Adrenal gland (tissue), 12 donors: Measurements from ENCODE around the gene TMEM140. TPM values are rescaled to one million over a fixed set of nuclear protein-coding genes. Genes with fewer than 3 reads are reported as not detected.

Experiments
- DNase-seq, 7 donors: peaks; one replicate each; pipeline ENCODE4 v3.0.0-alpha.2; 2019 to 2020
- H3K27ac ChIP-seq, 5 donors: fragments of 200-600 bp; sonication (generic) in 4 of 5; 1 replicate in 3 of 5; 2 replicates in 2 of 5; pipeline versions ENCODE4 v1.5.1 to v1.8.0; 2016 to 2020; ENCODE audit warnings: mild to moderate bottlenecking in 1 of 5
- H3K27me3 ChIP-seq: fragments of 200-600 bp; 2 replicates; pipeline ENCODE4 v1.8.0; 2021
- H3K36me3 ChIP-seq, 2 donors: fragments of 200-600 bp; replicated peaks in 1 of 2; 1 replicate in 1 of 2; 2 replicates in 1 of 2; pipeline versions ENCODE4 v1.5.1 to v1.8.0; 2018 to 2022
- H3K4me1 ChIP-seq, 2 donors: fragments of 200-600 bp; replicated peaks in 1 of 2; 1 replicate in 1 of 2; 2 replicates in 1 of 2; pipeline versions ENCODE4 v1.5.1 to v1.8.0; 2018 to 2021
- H3K4me3 ChIP-seq, 4 donors: fragments of 200-600 bp; sonication (generic) in 3 of 4; one replicate each; pipeline ENCODE4 v1.5.1; 2016 to 2018
- H3K9me3 ChIP-seq, 3 donors: fragments of 200-600 bp; sonication (generic) in 1 of 3; replicated peaks in 1 of 3; 1 replicate in 2 of 3; 2 replicates in 1 of 3; pipeline versions ENCODE4 v1.5.1 to v1.8.0; 2016 to 2021
- POLR2A ChIP-seq, 2 donors: fragments of 450-650 bp; IDR thresholded peaks; one replicate each; pipeline ENCODE4 v1.6.1; 2017; ENCODE audit warnings: antibody characterized with exemption in 2 of 2, mild to moderate bottlenecking in 2 of 2, moderate library complexity in 1 of 2
- WGBS, 4 donors: extraction: QIAGEN DNeasy Blood & Tissue Kit in 2 of 4; methylation state at CpG; one replicate each; pipeline versions ENCODE4 v1.1.5 to v1.1.7; 2013 to 2017; 5-methylcytosine and 5-hydroxymethylcytosine counted together
- intact Hi-C, 2 donors: fragments of 100-400 bp; cut with DNase I; formaldehyde crosslinking; loops; one replicate each; pipeline versions ENCODE4 v1.14.1 to v1.15.0; 2022 to 2023
- polyA plus RNA-seq, 3 donors: library from polyadenylated mRNA; stranded (reverse); fragments of 200-250 nt in 2 of 3; fragments of 350-450 nt in 1 of 3; fragmentation: Illumina TruSeq in 1 of 3; extraction: RNeasy Lipid Tissue Mini Kit (QIAGEN cat#74804) in 1 of 3; gene quantifications; one replicate each; pipeline ENCODE4 v1.2.3, GENCODE V29; 2013 to 2014
- total RNA-seq, 9 donors: library from RNA; depleted of rRNA in 4 of 9; stranded (reverse); fragments of >200 nt in 4 of 9; fragments of 120-200 nt in 1 of 9; fragmentation: NEBNext Ultra II Directional in 1 of 9; extraction: Animal tissue kit (Norgen Biotek cat#: 25700) in 1 of 9; gene quantifications; one replicate each; pipeline versions ENCODE4 v1.1.0 to v1.2.4, GENCODE V29; 2013 to 2023
- TF ChIP-seq, protein P1 (sequence below), 6 experiments: fragments of 450-650 bp in 4 of 6; fragments of 200-600 bp in 2 of 6; sonication (generic) in 1 of 6; IDR thresholded peaks; 1 replicate in 5 of 6; 2 replicates in 1 of 6; pipeline versions ENCODE4 v1.5.1 to v1.8.0; 2016 to 2021; ENCODE audit warnings: antibody characterized with exemption in 6 of 6, mild to moderate bottlenecking in 2 of 6, moderate library complexity in 1 of 6
- donor health status: healthy with polysubstance abuse.
- donor health status: Bipolar disorder and iron deficiency.
- donor health status: DM: yes; HTN: yes; CAD: no.
- donor health status: DM: no; HTN: no; CAD: no.
- donor health status: DM: no; HTN: no; CAD: no.
- donor health status: DM: yes; HTN: yes; CAD: no.

TMEM140 gene
- total and polyA plus RNA-seq, 12 donors: 9.4 to 62.9 (median 25.1) TPM

DNA sequence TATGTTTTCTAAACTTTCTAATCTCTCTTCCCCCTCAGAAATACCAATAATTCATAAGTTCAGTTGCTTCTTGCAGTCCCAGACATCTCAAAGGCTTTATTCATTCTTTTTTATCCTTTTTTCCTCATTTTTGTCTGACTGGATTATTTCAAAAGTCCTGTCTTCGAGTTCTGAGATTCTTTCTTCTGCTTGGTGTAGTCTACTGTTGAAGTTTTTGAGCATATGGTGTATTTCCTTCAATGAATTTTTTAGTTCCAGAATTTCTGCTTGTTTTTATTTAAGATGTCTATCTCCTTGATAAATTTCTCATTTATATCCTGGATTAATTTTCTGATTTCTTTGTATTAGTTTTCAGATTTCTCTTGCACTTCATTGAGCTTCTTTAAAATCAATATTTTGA is 8.4 kb downstream of the TMEM140 start:
- Histone ChIP-seq H3K4me3 (no peak overlapping the region), H3K4me1 (peaks cover 23 to 33% of the 10 kb centered on the region in 2 donors), H3K27me3 (no peaks in the 10 kb centered on the region), H3K9me3 (peaks cover 0 to 10% (median 0%) of the 10 kb centered on the region in 3 donors), H3K36me3 (no peaks in the 10 kb centered on the region), H3K27ac (no peak overlapping the region)
- TF ChIP-seq, protein P1, sequence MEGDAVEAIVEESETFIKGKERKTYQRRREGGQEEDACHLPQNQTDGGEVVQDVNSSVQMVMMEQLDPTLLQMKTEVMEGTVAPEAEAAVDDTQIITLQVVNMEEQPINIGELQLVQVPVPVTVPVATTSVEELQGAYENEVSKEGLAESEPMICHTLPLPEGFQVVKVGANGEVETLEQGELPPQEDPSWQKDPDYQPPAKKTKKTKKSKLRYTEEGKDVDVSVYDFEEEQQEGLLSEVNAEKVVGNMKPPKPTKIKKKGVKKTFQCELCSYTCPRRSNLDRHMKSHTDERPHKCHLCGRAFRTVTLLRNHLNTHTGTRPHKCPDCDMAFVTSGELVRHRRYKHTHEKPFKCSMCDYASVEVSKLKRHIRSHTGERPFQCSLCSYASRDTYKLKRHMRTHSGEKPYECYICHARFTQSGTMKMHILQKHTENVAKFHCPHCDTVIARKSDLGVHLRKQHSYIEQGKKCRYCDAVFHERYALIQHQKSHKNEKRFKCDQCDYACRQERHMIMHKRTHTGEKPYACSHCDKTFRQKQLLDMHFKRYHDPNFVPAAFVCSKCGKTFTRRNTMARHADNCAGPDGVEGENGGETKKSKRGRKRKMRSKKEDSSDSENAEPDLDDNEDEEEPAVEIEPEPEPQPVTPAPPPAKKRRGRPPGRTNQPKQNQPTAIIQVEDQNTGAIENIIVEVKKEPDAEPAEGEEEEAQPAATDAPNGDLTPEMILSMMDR (IDR thresholded peaks at IDR 0.05): no peak
- no peak for TF ChIP-seq POLR2A (IDR thresholded peaks at IDR 0.05)
- WGBS, 4 donors: 81 to 94% (median 92%) methylated on average over 1 of the region's 1 CpG
- intact Hi-C loops: no loop called here
- DNase-seq: no peak

DNA sequence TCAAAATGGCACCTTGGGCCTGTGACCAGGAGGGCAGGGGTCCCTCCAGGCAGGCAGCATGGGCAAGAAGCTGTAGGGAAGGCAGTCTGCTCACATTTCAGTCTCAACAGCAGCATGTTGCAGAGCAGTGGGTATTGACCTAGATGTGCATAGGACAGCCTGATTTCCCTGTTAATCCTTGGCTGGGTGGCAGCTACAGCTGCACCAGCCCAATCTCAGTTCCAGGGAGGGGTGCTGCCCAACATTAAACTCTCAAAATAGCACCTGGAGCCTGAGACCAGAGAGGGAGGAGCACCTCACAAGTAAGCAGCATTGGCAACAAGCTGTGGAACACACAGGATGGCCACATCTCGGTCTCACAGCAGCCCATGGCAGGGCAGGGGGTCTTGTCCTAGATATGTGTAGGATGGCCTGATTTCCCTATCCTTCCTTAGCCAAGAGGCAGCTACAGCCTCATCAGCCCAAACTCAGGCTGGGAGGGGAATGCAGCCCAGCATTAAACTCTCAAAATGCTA is 10.3 kb downstream of the TMEM140 start:
- peaks cover 23 to 36% of the 10 kb centered on the region in 2 donors for H3K4me1 ChIP-seq
- H3K27me3 ChIP-seq: no peaks in the 10 kb centered on the region
- no peak for DNase-seq
- 100% methylated on average over 1 of the region's 1 CpG; no CpG with 5 or more reads in 2 of the 4 donors for WGBS, 4 donors
- no peak for TF ChIP-seq POLR2A (IDR thresholded peaks at IDR 0.05)
- TF ChIP-seq, protein P1 (IDR thresholded peaks at IDR 0.05): no peak
- H3K4me3 ChIP-seq: no peak overlapping the region
- no peaks in the 10 kb centered on the region for H3K36me3 ChIP-seq
- intact Hi-C loops: no loop called here
- peaks cover 0 to 10% (median 0%) of the 10 kb centered on the region in 3 donors for H3K9me3 ChIP-seq
- peak overlapping the region in 2 of 5 donors; percentile 61 to 80 for H3K27ac ChIP-seq

DNA sequence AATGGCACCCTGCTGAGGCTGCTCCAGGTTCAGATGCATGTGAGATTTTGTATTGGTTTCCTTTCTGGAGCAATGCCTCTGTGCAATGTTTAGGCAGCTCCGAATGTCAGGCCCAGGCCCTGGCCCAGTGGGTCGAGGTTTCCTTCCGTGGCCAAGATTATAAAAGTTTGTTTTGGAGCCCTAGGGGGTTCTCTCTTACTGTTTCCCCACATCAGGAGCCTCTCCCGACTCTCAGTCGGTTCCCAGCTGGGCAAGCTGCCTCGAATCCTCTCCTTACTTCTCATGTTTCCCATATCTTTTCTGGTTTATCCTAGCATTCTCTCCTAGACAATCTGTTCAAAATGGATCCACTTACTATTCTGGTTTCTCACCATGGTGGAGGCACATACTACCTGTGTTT is 11.0 kb downstream of the TMEM140 start:
- no peak for TF ChIP-seq POLR2A (IDR thresholded peaks at IDR 0.05)
- TF ChIP-seq, protein P1 (IDR thresholded peaks at IDR 0.05): no peak
- Histone ChIP-seq H3K27ac (peak overlapping the region in 3 of 5 donors; percentile 61 to 80 (median 77)), H3K4me3 (no peak overlapping the region), H3K27me3 (no peaks in the 10 kb centered on the region), H3K4me1 (peaks cover 23 to 36% of the 10 kb centered on the region in 2 donors), H3K36me3 (no peaks in the 10 kb centered on the region), H3K9me3 (peaks cover 0 to 10% (median 0%) of the 10 kb centered on the region in 3 donors)
- intact Hi-C loops: no loop called here
- WGBS, 4 donors: 75 to 79% (median 76%) methylated on average over 6 of the region's 6 CpGs
- DNase-seq: no peak

DNA sequence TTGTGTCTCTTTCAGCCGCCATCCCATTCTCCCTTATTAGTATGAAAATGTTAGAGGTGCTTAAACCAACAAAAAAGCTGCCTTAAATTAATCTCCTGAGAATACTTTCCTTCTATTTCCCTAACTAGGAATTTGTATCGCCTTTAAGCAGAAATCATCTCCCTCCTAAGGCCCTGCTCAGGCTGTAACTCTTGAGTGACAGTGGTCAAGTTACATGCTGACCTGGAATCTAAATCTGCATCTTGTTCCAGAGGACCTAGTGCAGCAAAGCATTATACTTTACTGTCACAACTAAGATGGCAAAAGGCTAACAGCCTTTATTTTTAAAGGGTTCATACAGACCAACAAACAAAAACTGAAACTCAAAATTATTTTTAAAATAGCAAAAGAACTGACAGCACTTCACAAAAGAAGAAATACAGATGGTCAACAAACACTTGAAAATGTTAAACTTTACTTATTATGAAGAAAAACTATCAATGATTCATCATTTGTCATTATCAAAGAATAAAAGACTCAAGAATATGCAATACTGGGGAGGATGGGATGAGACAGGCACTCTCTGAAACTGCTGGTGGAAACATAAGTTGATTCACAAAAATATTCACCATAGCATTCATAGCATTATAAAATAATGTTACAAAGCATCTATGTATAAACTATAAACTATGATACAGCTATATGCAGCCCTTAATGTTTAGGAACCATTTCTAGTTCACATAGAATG is 11.7 kb downstream of the TMEM140 start:
- H3K9me3 ChIP-seq: peaks cover 0 to 10% (median 0%) of the 10 kb centered on the region in 3 donors
- intact Hi-C loops: loop anchor here (10.0 kb wide), 3 partner anchors 165 to 465 kb away; partner anchors contain the start of gene AGBL3 (in 1 of the 2)
- no peaks in the 10 kb centered on the region for H3K27me3 ChIP-seq
- DNase-seq: no peak
- TF ChIP-seq, protein P1 (IDR thresholded peaks at IDR 0.05): no peak
- no peak for TF ChIP-seq POLR2A (IDR thresholded peaks at IDR 0.05)
- H3K4me1 ChIP-seq: peaks cover 23 to 36% of the 10 kb centered on the region in 2 donors
- no peaks in the 10 kb centered on the region for H3K36me3 ChIP-seq
- WGBS, 4 donors: 82 to 88% (median 87%) methylated on average over 2 of the region's 2 CpGs
- H3K4me3 ChIP-seq: no peak overlapping the region
- H3K27ac ChIP-seq: peak overlapping the region; percentile 43 to 85 (median 77)
